Testis (tissue), 2 donors: Measurements from ENCODE around the gene IL17RA.

ENCODE experiments used
- CTCF ChIP-seq, 3 experiments: fragments of 450-650 bp in 2 of 3; fragments of 200-600 bp in 1 of 3; sonication (generic) in 1 of 3; IDR thresholded peaks; one replicate each; pipeline ENCODE4 v1.5.1; 2016 to 2019; ENCODE audit warnings: antibody characterized with exemption in 3 of 3, mild to moderate bottlenecking in 2 of 3, moderate library complexity in 1 of 3
- POLR2A ChIP-seq: fragments of 450-650 bp; IDR thresholded peaks from one replicate; pipeline ENCODE4 v1.6.1; 2017; ENCODE audit warnings: antibody characterized with exemption, mild to moderate bottlenecking, moderate library complexity

- no peak for TF ChIP-seq CTCF (IDR thresholded peaks at IDR 0.05)
- no peak for TF ChIP-seq POLR2A
Observed at GRCh38 chr22:17112491-17113042, 27.8 kb downstream of the IL17RA start.
